Anterior cingulate cortex (tissue), 58 donors: Measurements from ENCODE around the gene ABCC12.
"Not testable (repeated sequence)": the region's sequence is repeated elsewhere in the genome, so short reads cannot be mapped to it uniquely, and the experiment has no call there.

Experiments
- DNase-seq, 58 donors: peaks; one replicate each; lab custom pipeline; 2025; lab: John Stamatoyannopoulos, UW

ABCC12 gene

GRCh38 chr16:48155926-48156789, at the start of gene ABCC12:
Gene ABCC12 (minus strand): TSS chr16:48155993. CDS start chr16:48146424, 9,569 bp downstream.
- no peak for DNase-seq

GRCh38 chr16:48204825-48205151, 49.0 kb upstream of the ABCC12 start:
- DNase-seq, result no peak

GRCh38 chr16:48203974-48204824, 48.4 kb upstream of the ABCC12 start:
- no peak for DNase-seq

GRCh38 chr16:48201515-48202201, 45.9 kb upstream of the ABCC12 start:
- DNase-seq, result no peak

GRCh38 chr16:48197294-48197693, 41.5 kb upstream of the ABCC12 start:
- DNase-seq, result no peak

GRCh38 chr16:48194828-48195556, 39.2 kb upstream of the ABCC12 start:
- no peak for DNase-seq

- no peak for DNase-seq
These were observed 38.1 kb upstream of the ABCC12 start for GRCh38 chr16:48193846-48194245.

- DNase-seq, result no peak
These were observed 32.8 kb upstream of the ABCC12 start for GRCh38 chr16:48188449-48189102.

GRCh38 chr16:48187779-48188178, 32.0 kb upstream of the ABCC12 start:
- no peak for DNase-seq

GRCh38 chr16:48184681-48185080, 28.9 kb upstream of the ABCC12 start:
- no peak for DNase-seq

- no peak for DNase-seq
These were observed 27.3 kb upstream of the ABCC12 start for GRCh38 chr16:48182979-48183537.

GRCh38 chr16:48181746-48182520, 26.1 kb upstream of the ABCC12 start:
- not testable (repeated sequence) for DNase-seq

- DNase-seq, result no peak
These were observed 25.2 kb upstream of the ABCC12 start for GRCh38 chr16:48180868-48181480.

GRCh38 chr16:48176635-48177408, 21.0 kb upstream of the ABCC12 start:
- DNase-seq, result no peak

- DNase-seq, result no peak
These were observed 18.1 kb upstream of the ABCC12 start for GRCh38 chr16:48173889-48174288.

- DNase-seq, result no peak
These were observed 16.9 kb upstream of the ABCC12 start for GRCh38 chr16:48172682-48173081.

GRCh38 chr16:48169896-48170295, 14.1 kb upstream of the ABCC12 start:
- no peak for DNase-seq
